Caco-2 (cell line): ENCODE data around the gene THADA. TPM values are rescaled to one million over a fixed set of nuclear protein-coding genes. Genes with fewer than 3 reads are reported as not detected.
A peak's percentile ranks its signal among the peaks of the same experiment; 100 is the strongest.

Experiments
- BruUV-seq: library from RNA; stranded (reverse); fragments of 400-500 nt; replicated peaks from 2 replicates; lab custom pipeline; 2021; lab: Mats Ljungman, UMichigan
- CTCF ChIA-PET: fragments of 300-600 bp; sonication (Branson Sonifier 250); formaldehyde crosslinking; loops from one replicate; lab custom pipeline; 2022; ENCODE audit warnings: antibody characterized with exemption; lab: Charles Lee
- POLR2A ChIA-PET: fragments of 300-600 bp; sonication (Branson Sonifier 250); formaldehyde crosslinking; loops from one replicate; lab custom pipeline; 2022; ENCODE audit warnings: antibody characterized with exemption; lab: Charles Lee
- DNase-seq, 2 experiments: peaks; one replicate each; pipeline versions ENCODE4 v3.0.0 to v3.0.0-alpha.2; 2020 to 2022
- H3K27me3 ChIP-seq: replicated peaks from 2 replicates; pipeline ENCODE4 v1.6.0; 2011; ENCODE audit warnings: low read length; ENCODE audit not compliant: control insufficient read depth, insufficient read depth
- H3K36me3 ChIP-seq: 2 replicates; pipeline ENCODE4 v1.5.1; 2011; ENCODE audit warnings: low read length; ENCODE audit not compliant: control insufficient read depth, insufficient read depth
- H3K4me1 ChIP-seq: fragments of 250-450 bp; sonication (Bioruptor Pico); 2 replicates; pipeline ENCODE4 v1.5.1; 2020; ENCODE audit warnings: mild to moderate bottlenecking
- H3K4me3 ChIP-seq: 2 replicates; pipeline ENCODE4 v1.5.1; 2011; ENCODE audit warnings: low read depth, mild to moderate bottlenecking, control low read depth, low read length
- H3K9me3 ChIP-seq: fragments of 250-450 bp; sonication (Bioruptor Pico); 2 replicates; pipeline ENCODE4 v1.5.1; 2020; ENCODE audit warnings: mild to moderate bottlenecking, moderate library complexity
- H3K27ac Mint-ChIP-seq: one replicate; pipeline ENCODE4 v1.8.0; 2022; ENCODE audit warnings: mixed read lengths; ENCODE audit not compliant: unreplicated experiment
- H3K27me3 Mint-ChIP-seq: one replicate; pipeline ENCODE4 v1.8.0; 2022; ENCODE audit warnings: mixed read lengths; ENCODE audit not compliant: insufficient read depth, unreplicated experiment
- H3K36me3 Mint-ChIP-seq: one replicate; pipeline ENCODE4 v1.8.0; 2022; ENCODE audit warnings: mild to moderate bottlenecking, mixed read lengths; ENCODE audit not compliant: insufficient read depth, unreplicated experiment
- H3K4me1 Mint-ChIP-seq: one replicate; pipeline ENCODE4 v1.8.0; 2022; ENCODE audit warnings: low read depth, mixed read lengths; ENCODE audit not compliant: unreplicated experiment
- H3K4me3 Mint-ChIP-seq: one replicate; pipeline ENCODE4 v1.8.0; 2022; ENCODE audit warnings: mild to moderate bottlenecking, moderate library complexity, mixed read lengths; ENCODE audit not compliant: unreplicated experiment
- H3K9me3 Mint-ChIP-seq: one replicate; pipeline ENCODE4 v1.8.0; 2022; ENCODE audit warnings: mixed read lengths; ENCODE audit not compliant: unreplicated experiment
- CTCF ChIP-seq, 2 experiments: fragments of 200-600 bp in 1 of 2; IDR thresholded peaks; 1 replicate in 1 of 2; 2 replicates in 1 of 2; pipeline versions ENCODE4 v1.5.1 to v1.8.0; 2011 to 2022; ENCODE audit warnings: antibody characterized with exemption in 1 of 2, control low read depth in 1 of 2, inconsistent platforms in 1 of 2, low read depth in 1 of 2, low read length in 1 of 2, mild to moderate bottlenecking in 1 of 2, moderate library complexity in 1 of 2; ENCODE audit not compliant: insufficient read depth in 1 of 2, severe bottlenecking in 1 of 2, unreplicated experiment in 1 of 2
- intact Hi-C: fragments of 100-400 bp; cut with micrococcal nuclease; formaldehyde crosslinking; loops from one replicate; pipeline ENCODE4 v1.10.0; 2022; ENCODE audit not compliant: unreplicated experiment
- total RNA-seq: library from RNA; stranded (reverse); gene quantifications from 2 replicates; pipeline ENCODE4 v1.2.3, GENCODE V29; 2022

The THADA gene
- total RNA-seq, 1 experiment from 2014 or later = 33.8 TPM

DNA sequence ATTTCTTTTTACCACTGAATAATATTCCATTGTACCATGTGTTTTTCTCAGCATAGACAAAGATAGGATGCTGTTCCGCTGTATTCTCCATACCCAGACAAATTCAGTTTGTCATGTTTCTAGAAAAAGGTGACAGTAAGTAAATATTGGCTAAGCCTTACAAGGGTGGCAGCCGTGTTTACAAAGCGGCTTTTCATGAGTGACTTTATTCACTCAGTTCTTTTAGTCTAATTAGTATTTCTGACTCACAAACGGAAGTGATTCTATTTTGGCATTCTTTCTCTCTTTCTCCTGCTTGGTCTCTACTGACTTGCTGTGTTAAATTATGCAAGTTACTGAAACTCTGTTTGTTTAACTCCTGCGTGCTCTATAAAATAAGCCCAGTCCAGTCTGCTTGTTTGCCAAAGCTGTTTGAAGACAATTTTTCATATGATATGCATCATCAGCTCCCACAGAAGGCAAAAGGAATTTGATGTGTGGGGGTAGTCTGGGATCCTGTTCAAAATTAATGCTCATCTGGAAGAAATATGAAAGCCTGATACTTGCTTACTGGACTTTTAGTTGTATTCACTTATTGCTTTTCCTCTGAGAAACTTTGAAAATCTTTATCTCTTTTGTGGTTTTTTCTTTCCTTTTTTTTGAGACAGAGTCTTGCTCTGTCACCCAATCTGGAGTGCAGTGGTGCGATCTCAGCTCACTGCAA lies 38.9 kb upstream of the THADA start:
- POLR2A ChIA-PET = no interaction called here
- Mint-ChIP-seq H3K9me3 (no peaks in the 10 kb centered on the region), H3K36me3 (no peaks in the 10 kb centered on the region), H3K27ac (no peak overlapping the region), H3K27me3 (peaks cover 13% of the 10 kb centered on the region), H3K4me3 (peak overlapping the region; percentile 48), H3K4me1 (peaks cover 11% of the 10 kb centered on the region)
- peak in 1 of 2 experiments; percentile 29 for DNase-seq
- no peaks in the 10 kb centered on the region for H3K9me3 ChIP-seq
- H3K36me3 ChIP-seq = no peaks in the 10 kb centered on the region
- H3K4me3 ChIP-seq = no peak overlapping the region
- BruUV-seq = no TSS peak
- peaks cover 7% of the 10 kb centered on the region; the same call in 1 of the 2 replicates for H3K4me1 ChIP-seq
- intact Hi-C loops = no loop called here
- CTCF ChIA-PET = interaction anchor here (0.7 kb wide), 1 partner anchor 149 kb away, joined by 3 read pairs; no protein-coding TSS in a partner anchor
- H3K27me3 ChIP-seq = no peaks in the 10 kb centered on the region
- TF ChIP-seq CTCF (IDR thresholded peaks at IDR 0.05; ENCODE audit: insufficient read depth in 1 of 2, low read depth in 1 of 2, low read length in 1 of 2, severe bottlenecking in 1 of 2, unreplicated experiment in 1 of 2) = no peak

GRCh38 chr2:43631618-43632317 lies 35.9 kb upstream of the THADA start:
- intact Hi-C loops = no loop called here
- Mint-ChIP-seq H3K4me3 (no peak overlapping the region), H3K4me1 (peaks cover 11% of the 10 kb centered on the region), H3K9me3 (no peaks in the 10 kb centered on the region), H3K36me3 (no peaks in the 10 kb centered on the region), H3K27ac (no peak overlapping the region), H3K27me3 (peaks cover 13% of the 10 kb centered on the region)
- Histone ChIP-seq H3K36me3 (no peaks in the 10 kb centered on the region), H3K4me1 (peaks cover 5% of the 10 kb centered on the region; the same call in 1 of the 2 replicates), H3K4me3 (no peak overlapping the region), H3K9me3 (peaks cover 4% of the 10 kb centered on the region; the same call in 1 of the 2 replicates), H3K27me3 (no peaks in the 10 kb centered on the region)
- CTCF ChIA-PET = no interaction called here
- POLR2A ChIA-PET = no interaction called here
- no peak for TF ChIP-seq CTCF (IDR thresholded peaks at IDR 0.05; ENCODE audit: insufficient read depth in 1 of 2, low read depth in 1 of 2, low read length in 1 of 2, severe bottlenecking in 1 of 2, unreplicated experiment in 1 of 2)
- no TSS peak for BruUV-seq
- no peak for DNase-seq

- POLR2A ChIA-PET = no interaction called here
- H3K4me1 Mint-ChIP-seq = no peaks in the 10 kb centered on the region
- CTCF ChIA-PET = no interaction called here
Observed at GRCh38 chr2:43622931-43623451, 27.2 kb upstream of the THADA start.

More at GRCh38 chr2:43622931-43623451, 27.2 kb upstream of the THADA start:
- Histone ChIP-seq H3K27me3 (no peaks in the 10 kb centered on the region), H3K4me3 (no peak overlapping the region), H3K4me1 (no peaks in the 10 kb centered on the region), H3K36me3 (no peaks in the 10 kb centered on the region), H3K9me3 (no peaks in the 10 kb centered on the region)
- Mint-ChIP-seq H3K27ac (no peak overlapping the region), H3K36me3 (no peaks in the 10 kb centered on the region), H3K4me3 (no peak overlapping the region), H3K27me3 (peaks cover 3% of the 10 kb centered on the region), H3K9me3 (no peaks in the 10 kb centered on the region)
- no TSS peak for BruUV-seq
- DNase-seq = no peak
- TF ChIP-seq CTCF (IDR thresholded peaks at IDR 0.05; ENCODE audit: insufficient read depth in 1 of 2, low read depth in 1 of 2, low read length in 1 of 2, severe bottlenecking in 1 of 2, unreplicated experiment in 1 of 2) = no peak
- intact Hi-C loops = no loop called here
